ENCODE data around the gene MROH7.
"Not testable (repeated sequence)": the region's sequence is repeated elsewhere in the genome, so short reads cannot be mapped to it uniquely, and the experiment has no call there.

MROH7 gene

DNA sequence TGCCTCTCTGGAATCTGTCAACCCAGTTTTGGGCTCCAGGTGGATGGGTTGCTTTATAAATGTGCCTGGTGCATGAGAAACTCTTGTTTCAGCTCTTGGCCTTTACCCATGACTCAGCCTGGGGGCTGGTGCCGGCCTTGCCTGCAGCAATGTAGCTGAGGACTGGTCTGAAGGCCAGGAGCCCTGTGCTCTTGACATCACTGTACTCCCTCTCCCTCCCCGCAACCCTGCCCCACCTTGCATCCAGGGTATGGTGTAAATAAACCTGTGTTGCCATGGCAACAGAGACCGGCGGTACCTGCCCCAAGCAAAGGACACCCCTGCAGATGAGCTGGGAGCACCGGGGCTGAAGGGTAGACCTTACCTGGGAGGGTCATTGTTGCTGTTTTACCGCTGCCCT lies 31.5 kb upstream of the MROH7 start:
- DNase-seq (ENCODE audit: low read depth) = no peak

DNA sequence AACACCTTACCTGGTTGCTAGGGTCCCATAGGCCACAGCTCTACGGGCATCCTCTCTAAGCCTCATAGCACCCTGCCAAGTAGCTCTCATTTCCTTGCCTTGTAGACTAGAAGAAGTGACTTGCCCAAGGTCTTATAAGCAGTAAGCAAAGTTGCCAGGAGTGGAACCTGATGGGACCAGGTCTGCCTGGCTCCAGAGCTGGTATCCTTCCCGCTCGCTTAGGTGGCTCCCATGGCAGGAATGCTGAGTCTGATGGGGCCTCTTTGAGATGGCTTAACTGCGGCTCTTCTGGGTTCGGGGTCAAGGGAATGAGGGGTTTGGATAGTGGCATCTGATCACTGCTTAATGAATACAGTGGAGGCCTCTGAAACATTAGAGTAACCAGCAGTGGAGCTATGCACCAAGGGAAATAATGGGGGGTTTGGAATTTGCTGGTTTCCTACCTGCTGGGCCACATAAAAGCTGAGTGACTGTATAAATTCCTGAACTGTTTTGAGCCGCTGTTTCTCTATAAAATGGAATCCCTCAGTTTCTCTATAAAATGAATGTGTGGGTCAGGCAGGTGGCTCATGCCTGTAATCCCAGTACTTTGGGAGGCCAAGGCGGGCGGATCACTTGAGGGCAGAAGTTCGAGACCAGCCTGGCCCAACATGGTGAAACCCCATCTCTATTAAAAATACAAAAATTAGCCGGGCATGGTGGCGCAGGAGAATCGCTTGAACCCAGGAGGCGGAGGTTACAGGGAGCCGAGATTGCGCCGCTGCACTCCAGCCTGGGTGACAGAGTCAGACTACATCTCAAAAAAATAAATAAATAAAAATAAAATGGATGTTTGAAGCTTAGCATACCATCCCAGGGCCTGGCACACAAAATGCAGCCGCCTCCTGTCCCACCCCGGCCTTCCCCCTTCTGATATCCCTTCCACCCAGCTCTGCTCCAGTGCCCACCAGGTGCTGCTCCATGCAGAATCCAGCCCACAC lies 30.7 kb upstream of the MROH7 start:
- no peak for DNase-seq (ENCODE audit: low read depth)

DNA sequence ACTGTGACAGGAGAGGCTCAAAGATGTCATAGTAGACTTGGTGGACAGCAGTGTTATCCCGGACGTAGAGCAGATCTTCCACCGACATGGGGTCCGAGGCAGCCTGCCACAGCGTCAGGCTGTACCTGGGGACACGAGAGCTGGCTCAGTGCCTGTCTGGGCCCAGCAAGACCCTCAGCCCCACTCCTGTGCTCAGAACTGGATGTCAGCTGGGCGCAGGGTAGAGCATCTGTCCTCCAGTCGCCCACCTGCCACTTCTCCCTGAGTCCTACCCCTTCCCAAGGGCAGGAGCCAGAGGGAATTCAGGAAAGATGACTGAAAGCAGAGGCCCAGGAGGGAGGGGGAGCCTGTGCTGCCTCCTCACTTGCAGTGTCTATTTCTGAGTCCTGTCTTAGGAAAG lies 30.0 kb upstream of the MROH7 start:
- DNase-seq (ENCODE audit: low read depth) = no peak

DNA sequence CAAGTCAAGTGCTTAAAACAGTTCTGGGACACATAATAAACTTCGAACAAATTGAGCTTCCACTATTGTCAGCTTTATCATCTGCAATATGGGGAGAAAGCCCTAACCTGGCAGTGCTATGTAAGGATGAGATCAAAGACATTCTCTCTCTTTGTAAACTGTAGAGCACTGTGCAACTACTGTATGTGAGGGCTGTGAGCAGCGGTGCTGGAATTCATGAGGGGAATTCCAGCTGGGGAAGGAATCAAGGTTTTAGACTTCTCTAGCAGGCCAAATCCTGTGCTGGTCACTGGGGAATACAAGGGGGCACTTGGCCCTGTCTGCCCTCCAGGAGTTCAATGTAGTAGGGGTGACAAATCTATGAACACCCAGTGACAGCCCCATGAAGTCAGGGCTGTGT lies 27.6 kb upstream of the MROH7 start:
- no peak for DNase-seq (ENCODE audit: low read depth)

DNA sequence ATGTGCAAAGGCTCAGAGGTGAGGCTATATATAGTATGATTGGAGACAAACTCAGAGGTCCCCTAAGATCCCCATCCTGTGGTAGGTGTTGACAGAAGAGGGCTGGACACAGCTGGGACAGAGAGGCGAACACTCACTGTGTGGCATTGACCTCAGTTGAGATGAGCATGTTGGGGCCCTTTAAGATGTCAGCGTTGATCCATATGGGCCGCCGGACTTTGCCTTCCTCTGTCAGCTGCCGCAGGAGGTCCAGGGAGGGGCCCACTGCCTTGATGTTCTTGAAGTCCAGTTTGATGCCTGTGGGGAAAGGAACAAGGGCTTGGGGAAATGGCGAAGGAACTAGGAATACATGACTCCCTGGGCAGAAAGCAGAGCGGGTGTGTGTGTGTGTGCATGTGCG lies 27.0 kb upstream of the MROH7 start:
- DNase-seq (ENCODE audit: low read depth) = no peak

DNA sequence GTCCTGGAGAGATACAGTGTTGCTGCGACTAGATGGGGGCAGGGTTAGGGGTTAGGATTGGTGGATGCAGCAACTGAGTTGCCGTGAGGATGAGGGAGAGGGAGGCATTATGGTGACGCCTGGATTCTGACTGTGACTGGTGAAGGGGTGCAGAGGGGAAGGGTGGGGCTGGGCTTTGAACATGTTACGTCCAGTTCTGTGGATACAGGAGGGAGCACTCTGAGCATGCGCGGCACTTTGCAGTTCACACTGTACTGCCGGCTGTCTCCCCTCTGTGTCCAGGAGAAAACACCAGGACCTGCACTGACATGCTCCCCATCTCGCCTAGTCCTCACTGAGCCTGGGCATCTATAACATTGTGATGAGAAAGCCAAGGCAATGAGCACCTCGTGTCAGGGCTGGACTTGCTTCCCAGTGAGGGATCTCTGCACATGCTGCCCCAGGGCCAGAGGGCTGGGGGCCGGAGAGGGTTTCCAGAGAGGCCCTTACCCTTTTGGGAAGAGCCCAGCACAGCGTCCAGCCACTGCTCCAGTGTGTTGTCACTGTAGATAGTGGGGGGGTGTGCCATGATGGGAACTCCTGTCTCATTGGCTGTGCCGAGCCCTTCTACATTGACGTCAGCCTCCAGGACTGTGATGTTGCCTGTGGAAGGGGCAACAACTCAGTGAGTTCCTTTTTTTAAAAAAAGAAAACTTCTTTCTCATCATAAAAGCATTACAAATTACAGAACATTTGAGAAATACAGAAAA lies 25.9 kb upstream of the MROH7 start:
- DNase-seq (ENCODE audit: low read depth) = no peak

DNA sequence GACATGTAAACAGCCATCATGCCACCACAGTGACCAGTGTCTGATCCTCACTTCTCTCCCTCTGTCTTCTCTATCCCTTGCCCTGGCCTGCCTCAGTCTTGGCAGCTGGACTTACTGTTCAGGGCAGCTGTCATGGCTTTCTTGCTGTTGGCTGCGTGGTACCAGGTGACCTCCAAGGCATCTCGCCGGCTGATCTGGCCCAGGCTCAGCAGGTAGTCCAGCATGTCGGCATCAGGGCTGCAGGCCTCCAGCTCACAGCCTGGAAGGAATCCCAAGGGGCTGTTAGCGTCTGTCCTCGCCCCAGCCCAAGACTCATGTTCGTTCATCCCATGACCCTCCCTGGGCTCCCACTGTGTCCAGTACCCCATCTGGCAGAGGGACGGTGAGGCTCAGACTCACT lies 21.8 kb upstream of the MROH7 start:
- no peak for DNase-seq (ENCODE audit: low read depth)

DNA sequence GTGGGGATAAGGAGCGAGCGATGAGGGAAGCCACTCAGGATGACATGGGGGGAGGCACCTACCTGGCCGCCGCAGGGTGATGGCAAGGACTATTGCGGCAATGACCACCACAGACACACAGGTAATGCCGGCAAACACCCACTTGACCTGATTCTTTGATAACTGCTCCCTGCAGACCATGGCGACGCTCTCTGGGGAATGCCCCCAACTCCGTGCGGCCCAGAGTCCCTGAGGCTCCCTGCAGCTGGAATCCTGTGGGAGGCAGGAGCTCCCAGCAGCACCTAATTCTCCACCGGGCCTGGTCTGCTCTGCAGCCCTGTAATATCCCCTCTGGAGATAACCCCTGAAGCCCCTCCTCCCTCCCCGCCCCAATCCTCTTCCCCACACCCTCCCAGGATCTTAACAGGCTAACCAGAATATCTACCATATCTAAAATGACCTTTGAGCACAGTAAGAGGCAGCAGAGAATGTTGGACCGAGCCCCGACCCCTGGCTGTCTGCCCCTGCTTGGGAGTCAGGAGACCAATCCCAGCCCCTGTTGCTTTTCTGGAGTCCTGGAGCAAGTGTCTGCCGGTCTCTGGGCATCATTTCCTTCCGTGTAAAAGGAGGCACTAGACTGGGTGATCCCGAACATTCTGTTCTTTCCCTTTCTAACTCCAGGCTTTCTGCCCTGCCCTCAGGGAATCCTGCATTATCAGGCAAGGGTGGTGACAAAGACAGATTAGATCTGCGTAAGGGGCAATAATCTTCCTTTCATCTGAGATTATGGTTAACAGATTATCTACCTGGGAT lies 18.2 kb upstream of the MROH7 start, which contains the start of gene FAM151A:
Gene FAM151A, minus strand, starts transcription at position 310 of the 792 bp plus-strand sequence. Its CDS starts 130 bp downstream, at position 180.
- DNase-seq (ENCODE audit: low read depth) = no peak

DNA sequence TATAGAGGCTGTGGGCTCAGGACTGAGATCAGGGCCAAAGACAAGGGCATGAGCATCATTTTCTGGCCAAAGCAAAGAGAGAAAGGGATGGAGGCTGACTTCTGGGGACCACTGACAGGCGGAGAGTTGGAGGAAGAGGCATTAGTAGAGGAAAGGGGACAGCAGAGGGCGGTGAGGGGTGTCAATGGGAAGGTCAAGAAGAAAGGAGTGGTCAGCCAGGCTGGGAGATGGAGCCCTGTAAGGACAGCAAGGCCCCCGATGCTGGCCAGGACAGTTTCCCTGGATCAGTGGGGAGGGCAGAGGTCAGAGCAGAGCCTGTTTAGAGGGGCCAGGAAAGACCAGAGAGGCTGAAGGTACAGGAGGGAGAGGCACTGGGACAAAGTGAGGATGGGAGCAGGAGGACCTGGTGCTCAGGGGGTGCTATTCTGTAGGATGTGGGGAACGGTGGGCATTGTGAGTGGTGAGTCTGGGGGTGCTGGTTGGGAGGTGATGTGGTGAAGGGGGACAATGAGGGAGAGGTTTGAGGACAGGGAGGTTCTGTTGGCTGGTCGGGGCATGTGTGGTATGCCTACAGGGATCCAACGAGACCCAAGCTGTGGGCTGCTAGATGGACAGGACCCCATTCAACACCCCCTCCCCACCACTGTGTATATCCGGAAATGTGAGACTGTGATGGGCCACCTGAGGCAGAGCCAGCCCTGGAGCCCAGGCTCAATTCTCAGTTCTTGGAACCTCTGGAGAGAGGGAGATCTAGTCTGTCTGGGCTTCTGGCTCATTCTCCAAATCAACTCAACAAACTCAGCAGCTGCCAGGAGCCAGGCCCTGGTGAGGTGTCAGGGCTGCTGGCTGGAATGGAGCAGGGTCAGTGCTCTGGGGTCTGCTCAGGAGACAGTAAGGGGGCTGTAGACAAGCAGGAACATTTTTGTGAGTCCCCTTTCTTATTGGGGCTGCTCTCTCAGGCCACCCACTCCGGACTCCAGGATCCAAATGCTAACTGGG lies 16.8 kb upstream of the MROH7 start:
- no peak for DNase-seq (ENCODE audit: low read depth)

DNA sequence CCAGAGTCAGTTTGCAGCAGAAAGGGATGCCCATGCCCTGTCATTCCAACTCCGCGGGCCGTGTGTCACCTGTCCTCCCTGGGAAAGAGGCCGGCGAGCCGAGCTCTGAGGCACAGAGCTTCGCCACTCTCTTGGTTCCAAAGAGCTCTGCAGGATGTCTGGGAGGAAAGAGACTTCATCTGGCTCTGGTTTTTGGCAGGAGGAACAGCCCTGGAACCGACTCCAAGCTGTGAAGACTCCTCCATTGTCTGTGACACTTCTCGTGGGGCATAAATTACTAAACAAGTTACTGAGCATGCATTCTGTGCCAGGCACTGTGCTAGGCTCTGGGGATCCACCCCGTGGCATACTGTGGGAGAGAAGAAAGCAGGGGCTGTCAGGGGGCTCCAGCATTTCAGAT lies 14.4 kb upstream of the MROH7 start:
- no peak for DNase-seq (ENCODE audit: low read depth)

DNA sequence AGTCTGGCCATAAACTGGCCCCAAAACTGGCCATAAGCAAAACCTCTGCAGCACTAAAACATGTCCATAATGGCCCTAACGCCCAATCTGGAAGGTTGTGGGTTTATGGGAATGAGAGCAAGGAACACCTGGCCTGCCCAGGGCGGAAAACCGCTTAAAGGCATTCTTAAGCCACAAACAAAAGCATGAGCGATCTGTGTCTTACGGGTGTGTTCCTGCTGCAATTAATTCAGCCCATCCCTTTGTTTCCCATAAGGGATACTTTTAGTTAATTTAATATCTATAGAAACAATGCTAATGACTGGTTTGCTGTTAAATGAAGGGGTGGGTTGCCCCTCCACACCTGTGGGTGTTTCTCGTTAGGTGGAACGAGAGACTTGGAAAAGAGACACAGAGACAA lies 5.8 kb upstream of the MROH7 start:
- not testable (repeated sequence) for DNase-seq (ENCODE audit: low read depth)

DNA sequence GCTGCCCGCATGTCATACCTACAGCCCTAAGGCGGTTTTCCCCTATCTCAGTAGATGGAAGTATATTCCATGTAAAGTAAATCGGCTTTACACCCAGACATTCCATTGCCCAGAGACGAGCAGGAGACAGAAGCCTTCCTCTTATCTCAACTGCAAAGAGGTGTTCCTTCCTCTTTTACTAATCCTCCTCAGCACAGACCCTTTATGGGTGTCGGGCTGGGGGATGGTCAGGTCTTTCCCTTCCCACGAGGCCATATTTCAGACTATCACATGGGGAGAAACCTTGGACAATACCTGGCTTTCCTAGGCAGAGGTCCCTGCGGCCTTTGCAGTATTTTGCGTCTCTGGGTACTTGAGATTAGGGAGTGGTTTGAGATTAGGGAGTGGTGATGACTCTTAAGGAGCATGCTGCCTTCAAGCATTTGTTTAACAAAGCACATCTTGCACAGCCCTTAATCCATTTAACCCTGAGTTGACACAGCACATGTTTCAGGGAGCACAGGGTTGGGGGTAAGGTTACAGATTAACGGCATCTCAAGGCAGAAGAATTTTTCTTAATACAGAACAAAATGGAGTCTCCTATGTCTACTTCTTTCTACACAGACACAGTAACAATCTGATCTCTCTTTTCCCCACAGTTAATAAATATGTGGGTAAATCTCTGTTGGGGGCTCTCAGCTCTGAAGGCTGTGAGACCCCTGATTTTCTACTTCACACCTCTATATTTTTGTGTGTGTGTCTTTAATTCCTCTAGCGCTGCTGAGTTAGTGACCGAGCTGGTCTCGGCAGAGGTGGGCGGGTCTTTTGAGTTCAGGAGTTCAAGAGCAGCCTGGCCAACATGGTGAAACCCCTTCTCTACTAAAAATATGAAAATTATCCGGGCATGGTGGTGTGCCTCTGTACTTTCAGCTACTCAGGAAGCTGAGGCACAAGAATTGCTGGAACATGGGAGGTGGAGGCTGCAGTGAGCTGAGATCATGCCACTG lies 4.8 kb upstream of the MROH7 start:
- DNase-seq (ENCODE audit: low read depth) = not testable (repeated sequence)

DNA sequence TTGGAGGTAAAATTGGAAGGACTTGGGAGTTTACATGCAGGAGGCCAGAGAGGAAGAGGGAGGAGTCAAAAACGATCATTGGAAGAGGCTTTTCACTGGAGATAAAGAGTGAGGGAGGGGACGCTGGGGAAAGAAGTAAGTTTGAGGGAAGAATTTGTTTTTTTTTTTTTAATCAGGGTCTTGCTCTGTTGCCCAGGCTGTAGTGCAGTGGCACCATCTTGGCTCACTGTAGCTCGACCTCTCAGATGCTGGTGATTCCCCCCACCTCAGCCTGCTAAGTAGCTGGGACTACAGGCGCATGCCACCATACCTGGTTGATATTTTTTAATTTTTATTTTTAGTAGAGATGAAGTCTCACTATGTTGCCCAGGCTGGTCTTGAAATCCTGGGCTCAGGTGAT lies 1.2 kb upstream of the MROH7 start:
- DNase-seq (ENCODE audit: low read depth) = no peak

DNA sequence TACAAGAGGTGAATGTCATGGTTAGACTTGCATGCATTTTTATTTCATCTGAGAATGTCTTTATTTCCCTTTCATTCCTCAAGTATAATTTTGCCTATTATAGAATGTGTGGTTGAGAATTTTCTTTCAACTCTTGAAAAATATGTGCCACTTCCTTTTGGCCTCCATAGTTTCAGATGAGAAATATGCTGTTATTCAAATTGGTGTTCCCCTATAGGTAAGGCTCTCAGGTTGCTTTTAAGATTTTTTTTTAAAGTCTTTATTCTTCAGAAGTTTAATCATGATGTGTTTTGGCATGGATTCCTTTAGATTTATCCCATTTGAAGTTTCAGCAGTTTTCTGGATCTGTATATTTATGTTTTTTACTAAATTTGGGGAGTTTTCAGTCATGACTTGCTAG lies 2.1 kb downstream of the MROH7 start:
- DNase-seq (ENCODE audit: low read depth) = no peak

DNA sequence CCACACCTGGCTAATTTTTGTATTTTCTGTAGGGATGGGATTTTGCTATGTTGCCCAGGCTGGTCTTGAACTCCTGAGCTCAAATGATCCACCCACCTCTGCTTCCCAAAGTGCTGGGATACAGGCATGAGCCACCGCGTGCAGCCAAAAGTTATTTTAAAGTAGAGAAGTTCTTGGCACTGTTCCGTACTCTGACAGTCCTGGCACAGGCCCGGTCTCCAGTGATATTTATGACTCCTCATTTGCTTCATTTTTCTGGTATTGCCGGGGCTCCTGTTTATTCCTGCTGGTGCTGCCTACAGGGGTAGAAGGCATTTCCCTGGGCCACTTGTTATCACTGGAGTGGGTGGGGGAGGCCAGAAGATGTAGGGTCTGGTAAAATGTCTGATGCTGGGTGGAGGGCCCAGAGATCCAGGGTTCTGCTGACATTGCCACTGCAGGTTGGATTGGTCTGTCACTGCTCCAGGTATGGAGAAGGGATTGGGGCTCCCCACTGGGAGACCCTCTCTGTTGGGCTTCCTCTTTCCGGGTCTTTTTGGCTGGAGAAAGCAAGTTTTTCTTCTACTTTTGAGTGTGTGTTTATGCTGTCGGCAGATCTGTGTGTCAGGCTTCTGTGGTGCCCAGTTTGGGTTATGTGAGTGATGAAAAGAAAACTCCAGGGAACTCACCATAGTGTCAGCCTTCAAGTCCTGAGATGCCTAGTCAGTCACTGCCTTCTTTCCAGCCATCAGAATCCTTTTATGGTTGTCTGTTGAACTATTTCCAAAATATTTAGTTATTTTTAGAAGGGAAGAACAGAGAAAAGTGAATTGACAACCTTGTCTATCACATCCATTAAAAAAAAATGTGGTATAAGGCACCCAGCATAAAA lies 4.5 kb downstream of the MROH7 start:
- no peak for DNase-seq (ENCODE audit: low read depth)

DNA sequence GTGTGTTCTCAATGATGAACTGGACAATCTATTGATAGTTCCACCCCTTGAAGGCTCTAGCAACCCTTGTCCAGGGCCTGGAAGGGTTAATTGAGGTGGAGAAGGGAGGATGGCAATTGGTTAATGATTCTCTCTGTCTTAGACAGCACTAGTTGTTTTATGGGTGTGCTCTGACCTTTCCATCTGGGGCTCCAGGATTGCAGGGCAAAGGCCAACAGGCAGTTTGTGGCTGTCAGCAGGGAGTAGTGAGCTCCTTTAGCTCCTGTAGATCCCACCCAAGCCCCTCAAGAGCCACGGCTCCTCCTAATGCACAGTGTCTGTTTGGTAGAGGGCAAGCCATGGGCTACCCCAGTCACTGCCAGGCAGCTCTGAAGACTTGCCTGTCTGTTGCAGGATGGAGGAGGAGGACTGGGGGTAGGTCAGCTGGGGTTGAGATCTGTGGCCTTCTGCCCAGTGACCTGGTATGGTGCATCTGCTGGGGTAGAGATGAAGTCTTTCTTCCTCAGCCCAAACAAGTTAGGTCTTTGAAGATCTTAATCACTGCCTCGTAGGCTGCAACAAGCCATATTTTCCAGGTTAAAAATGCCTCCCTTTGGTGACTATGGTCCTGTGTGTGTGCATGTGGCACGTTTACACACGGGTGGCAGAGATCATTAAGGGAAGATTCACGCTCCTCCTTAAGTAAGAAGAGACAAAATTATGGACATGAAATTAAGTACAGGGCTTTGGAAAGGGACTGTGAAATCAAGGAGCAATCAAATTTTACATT lies 7.7 kb downstream of the MROH7 start:
- DNase-seq (ENCODE audit: low read depth) = no peak

DNA sequence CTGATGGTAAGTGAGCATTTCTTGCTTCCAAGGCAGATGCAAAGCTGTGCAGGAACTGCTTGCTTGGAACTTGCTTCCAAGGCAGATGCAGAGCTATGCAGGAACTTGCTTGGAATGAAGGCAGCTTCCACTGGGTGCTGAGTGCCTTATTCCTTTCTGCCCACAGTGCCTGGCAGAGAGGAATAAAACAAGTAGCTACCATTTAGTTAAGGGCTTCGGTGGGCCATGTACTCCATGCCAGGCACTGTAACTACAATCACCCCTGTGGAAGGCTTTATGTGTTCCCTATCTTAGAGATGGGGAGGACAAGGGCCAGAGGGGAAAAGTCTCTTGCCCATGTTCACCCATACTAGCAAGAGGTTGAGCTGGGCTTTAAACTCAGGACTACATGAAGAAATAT lies 8.3 kb downstream of the MROH7 start:
- DNase-seq (ENCODE audit: low read depth) = no peak

DNA sequence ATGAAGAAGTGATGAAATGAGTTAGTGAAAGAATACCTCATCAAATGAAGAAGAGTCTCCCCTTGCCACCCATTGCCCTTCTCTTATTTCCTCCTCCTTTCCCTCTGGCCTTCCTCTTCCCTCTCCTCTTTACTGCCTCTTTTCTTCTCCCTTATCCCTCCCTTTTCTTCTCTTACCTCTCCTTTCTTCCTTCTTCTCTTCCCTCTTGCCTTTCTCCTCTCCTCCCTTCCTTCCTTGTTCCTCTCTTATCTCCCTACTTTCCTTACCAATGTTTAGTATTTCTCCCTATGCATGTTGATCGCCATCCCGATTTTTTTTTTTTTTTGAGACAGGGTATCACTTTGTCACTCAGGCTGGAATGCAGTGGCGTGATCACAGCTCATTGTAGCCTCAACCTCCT lies 8.8 kb downstream of the MROH7 start:
- no peak for DNase-seq (ENCODE audit: low read depth)
